Amniotic stem cell (primary cell): ENCODE results near the gene PPEF2.
A peak's percentile ranks its signal among the peaks of the same experiment; 100 is the strongest.

ENCODE experiments used
- DNase-seq: peaks from one replicate; lab custom pipeline; 2025; lab: John Stamatoyannopoulos, UW

PPEF2 gene

GRCh38 chr4:75895744-75896314 is 6.4 kb downstream of the PPEF2 start:
- DNase-seq = no peak

- no peak for DNase-seq
Observed at GRCh38 chr4:75892508-75892907, 9.7 kb downstream of the PPEF2 start.

GRCh38 chr4:75891611-75892010 is 10.6 kb downstream of the PPEF2 start:
- no peak for DNase-seq

GRCh38 chr4:75889537-75890199 is 12.6 kb downstream of the PPEF2 start:
- DNase-seq = no peak

GRCh38 chr4:75886104-75886503 is 16.1 kb downstream of the PPEF2 start:
- no peak for DNase-seq

- no peak for DNase-seq
Observed at GRCh38 chr4:75881476-75881875, 20.8 kb downstream of the PPEF2 start.

GRCh38 chr4:75880278-75880677 is 22.0 kb downstream of the PPEF2 start:
- DNase-seq = no peak

GRCh38 chr4:75878246-75878756 is 24.0 kb downstream of the PPEF2 start:
- DNase-seq = no peak

GRCh38 chr4:75876218-75876617 is 26.0 kb downstream of the PPEF2 start:
- DNase-seq = no peak

GRCh38 chr4:75869100-75869499 is 33.2 kb downstream of the PPEF2 start:
- DNase-seq = no peak

- DNase-seq = no peak
Observed at GRCh38 chr4:75867130-75867529, 35.1 kb downstream of the PPEF2 start.

- DNase-seq = no peak
Observed at GRCh38 chr4:75860606-75861005, 41.6 kb downstream of the PPEF2 start.

GRCh38 chr4:75858721-75859120 is 43.5 kb downstream of the PPEF2 start:
- no peak for DNase-seq

GRCh38 chr4:75849461-75849860 is 52.8 kb downstream of the PPEF2 start:
- DNase-seq = no peak

- no peak for DNase-seq
Observed at GRCh38 chr4:75848891-75849290, 53.4 kb downstream of the PPEF2 start.

GRCh38 chr4:75848171-75848760 is 54.0 kb downstream of the PPEF2 start:
- DNase-seq = peak; percentile 73

- no peak for DNase-seq
Observed at GRCh38 chr4:75845992-75846391, 56.3 kb downstream of the PPEF2 start.

GRCh38 chr4:75844151-75844662 is 58.0 kb downstream of the PPEF2 start:
- peak; percentile 40 for DNase-seq

GRCh38 chr4:75843596-75843995 is 58.7 kb downstream of the PPEF2 start:
- DNase-seq = no peak

GRCh38 chr4:75841641-75842520 is 60.4 kb downstream of the PPEF2 start:
- DNase-seq = no peak

- no peak for DNase-seq
Observed at GRCh38 chr4:75834772-75835154, 67.5 kb downstream of the PPEF2 start.

GRCh38 chr4:75834095-75834771 is 68.0 kb downstream of the PPEF2 start:
- no peak for DNase-seq
